Cerebellar nuclear complex (tissue), 1 donor: ENCODE data around the gene VPS26C.
"Not testable (repeated sequence)": the region's sequence is repeated elsewhere in the genome, so short reads cannot be mapped to it uniquely, and the experiment has no call there.

Source experiments
- DNase-seq, 2 experiments: peaks; one replicate each; lab custom pipeline; 2025; lab: John Stamatoyannopoulos, UW

Gene VPS26C

DNA sequence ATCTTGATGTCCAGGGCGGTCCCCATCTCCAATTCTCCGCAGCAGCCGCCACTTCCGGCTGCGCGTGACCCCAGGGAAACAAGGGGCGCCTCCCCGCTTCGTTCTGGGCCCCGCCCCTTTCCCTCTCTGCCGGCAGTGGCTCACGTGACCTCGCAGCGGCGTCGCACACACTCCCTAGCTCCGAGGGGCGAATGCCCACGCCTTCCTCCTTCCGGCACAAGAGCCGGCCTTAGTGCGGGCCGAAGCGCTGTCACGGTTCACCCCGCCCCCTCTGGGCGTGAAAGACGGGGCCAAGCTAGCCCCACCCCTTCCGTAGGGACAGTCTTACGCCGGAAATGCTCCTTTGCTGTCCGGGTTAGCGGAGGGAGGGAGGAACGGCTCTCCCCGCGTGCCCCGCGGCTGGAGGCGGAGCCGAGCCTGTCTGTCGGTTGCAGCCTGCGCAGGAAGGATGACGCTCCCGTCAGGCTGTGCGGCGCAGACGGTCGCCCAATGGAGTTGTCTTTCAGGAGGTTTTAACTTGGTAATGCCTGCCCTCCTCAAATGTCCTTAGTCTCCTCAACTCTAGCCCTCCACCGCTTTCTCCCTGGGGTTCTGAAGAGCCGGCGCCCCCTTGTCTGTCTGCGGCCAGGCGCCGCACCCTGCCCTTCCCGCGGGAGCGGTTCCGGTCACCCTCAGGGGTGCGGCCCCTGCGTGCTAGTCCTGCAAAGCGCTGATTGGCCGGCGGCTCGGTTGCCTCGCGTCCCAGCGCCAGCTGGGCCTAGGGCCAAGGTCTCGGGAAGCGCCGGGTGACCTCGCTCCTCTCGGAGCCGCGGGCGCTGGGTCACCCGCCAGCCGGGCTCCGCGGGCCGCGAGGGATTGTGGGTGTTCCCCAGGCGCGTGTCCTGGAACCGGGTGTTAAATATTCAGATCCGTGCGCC, at the start of gene VPS26C:
VPS26C (minus strand) TSS at position 66 of the 917 bp plus-strand sequence; CDS start at position 26, 40 bp downstream.
- DNase-seq, result peak; percentile 91 to 95

DNA sequence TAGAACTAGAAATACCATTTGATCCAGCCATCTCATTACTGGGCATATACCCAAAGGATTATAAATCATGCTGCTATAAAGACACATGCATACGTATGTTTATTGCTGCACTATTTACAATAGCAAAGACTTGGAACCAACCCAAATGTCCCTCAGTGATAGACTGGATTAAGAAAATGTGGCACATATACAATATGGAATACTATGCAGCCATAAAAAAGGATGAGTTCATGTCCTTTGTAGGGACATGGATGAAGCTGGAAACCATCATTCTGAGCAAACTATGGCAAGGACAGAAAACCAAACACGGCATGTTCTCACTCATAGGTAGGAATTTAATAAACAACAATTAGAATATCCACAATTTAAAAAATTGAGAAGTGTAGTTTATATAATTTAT, 48.9 kb upstream of the VPS26C start:
- not testable (repeated sequence) for DNase-seq

DNA sequence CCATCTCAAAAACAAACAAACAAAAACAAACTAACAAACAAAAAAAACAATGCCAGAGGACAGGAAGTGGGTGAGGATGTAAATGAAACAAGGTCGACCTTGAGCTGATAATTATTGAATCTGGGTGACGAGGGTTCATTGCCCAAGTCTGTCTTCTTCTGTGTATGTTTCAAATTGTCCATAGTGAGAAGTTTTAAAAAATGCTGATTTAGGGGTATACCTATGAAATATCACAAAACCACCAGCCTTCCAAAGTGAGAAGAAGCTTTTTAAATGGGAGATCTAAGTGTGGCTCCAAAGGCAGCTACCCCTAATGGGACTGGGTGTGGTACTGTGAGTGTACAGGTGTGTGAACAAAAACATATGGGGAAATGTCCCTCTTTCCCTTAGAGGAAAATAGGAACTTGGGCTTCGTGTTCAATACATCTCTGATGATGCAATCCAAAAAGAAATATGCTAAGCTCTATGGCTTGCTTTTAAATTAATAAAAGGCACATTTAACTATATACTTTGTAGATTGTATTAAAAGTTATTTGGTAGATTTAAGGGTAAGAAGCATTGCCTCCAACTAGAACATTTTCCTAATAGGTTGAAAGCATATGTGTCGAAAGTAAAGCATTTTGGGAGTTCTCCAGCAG, 33.1 kb upstream of the VPS26C start:
- no peak for DNase-seq

DNA sequence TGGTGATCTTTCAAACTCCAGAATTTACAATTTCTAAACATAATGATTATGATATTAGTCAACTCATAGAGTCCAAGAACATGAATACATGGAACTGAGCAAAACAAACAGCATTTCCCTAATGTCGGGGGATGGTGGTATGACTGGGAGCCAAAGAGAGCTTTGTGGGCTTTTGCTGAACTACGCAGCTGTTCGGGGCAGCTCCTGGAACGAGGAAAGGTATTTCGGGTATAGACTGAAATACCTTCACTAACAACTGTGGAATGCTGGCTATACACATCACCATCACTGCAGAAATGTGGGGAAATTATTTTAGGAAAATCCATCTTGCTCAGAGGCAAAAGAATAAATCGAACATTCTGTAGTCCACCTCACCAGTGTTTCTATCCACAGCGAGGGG, 30.2 kb upstream of the VPS26C start:
- DNase-seq, result no peak

DNA sequence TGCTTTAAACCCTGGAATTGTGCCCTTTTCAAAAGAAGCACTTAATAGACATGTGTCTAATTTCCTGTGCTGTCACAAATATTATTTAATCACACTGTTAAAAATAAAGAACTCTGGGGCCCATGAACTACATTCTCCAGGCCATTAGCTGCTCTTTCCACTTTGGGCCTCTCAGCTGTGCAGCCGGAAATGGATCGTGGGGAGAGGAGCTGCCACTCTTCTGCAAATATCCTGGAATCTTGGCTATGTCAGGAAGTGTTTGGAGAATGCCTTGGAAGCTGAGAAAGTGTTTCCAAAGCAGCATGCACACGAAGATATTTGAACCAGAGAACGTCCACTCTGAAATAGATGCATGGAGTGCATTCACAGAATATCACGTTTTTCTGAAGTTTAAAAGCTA, 27.5 kb upstream of the VPS26C start:
- DNase-seq, result no peak

DNA sequence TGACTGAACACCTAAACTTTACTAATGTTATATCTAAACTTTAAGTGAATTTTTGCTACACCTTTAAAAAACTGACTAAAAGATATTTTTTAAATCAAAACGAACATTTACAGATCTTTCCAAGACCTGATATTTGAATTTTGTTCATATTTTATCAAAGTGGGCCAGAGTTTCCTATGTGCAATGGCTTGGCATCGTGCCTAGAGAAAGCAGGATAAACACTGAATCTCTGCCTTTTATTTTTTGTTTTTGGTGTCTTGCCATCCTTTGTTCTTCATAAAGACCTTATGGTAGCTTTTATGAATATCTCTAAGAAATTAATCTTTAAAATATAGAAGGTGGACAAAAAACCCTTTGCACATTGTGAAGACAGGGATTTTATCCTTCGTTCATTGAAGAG, 25.8 kb upstream of the VPS26C start:
- no peak for DNase-seq

DNA sequence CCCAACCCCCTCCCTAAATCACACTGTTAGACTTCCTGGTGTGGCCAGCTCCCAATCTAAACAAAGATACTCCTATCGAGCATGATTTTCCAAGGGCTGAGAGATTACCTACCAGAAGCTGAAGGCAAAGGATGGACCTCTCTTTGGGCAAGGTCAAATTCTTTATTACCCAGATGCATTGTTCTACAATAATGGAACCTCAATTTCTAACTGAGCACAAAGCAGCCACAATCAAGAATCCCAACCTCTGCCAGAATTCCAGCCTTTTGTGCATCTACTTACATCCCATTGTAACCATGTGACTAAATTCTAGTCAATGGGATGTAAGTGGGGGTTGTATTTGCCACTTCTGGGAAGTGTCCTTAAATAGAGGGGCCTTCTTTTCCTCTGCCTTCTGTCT, 24.9 kb upstream of the VPS26C start:
- no peak for DNase-seq

DNA sequence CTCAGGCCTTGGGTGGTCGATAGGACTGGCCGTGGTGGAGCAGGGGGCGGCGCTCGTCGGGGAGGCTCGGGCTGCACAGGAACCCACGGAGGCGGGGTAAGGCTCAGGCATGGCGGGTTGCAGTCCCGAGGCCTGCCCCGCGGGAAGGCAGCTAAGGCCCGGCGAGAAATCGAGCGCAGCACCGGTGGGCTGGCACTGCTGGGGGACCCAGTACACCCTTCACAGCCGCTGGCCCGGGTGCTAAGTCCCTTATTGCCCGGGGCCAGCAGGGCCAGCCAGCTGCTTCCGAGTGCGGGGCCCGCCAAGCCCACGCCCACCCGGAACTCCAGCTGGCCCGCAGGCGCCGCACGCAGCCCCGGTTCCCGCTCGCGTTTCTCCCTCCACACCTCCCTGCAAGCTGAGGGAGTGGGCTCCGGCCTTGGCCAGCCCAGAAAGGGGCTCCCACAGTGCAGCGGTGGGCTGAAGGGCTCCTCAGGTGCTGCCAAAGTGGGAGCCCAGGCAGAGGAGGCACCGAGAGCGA, 16.1 kb upstream of the VPS26C start:
- not testable (repeated sequence) for DNase-seq

DNA sequence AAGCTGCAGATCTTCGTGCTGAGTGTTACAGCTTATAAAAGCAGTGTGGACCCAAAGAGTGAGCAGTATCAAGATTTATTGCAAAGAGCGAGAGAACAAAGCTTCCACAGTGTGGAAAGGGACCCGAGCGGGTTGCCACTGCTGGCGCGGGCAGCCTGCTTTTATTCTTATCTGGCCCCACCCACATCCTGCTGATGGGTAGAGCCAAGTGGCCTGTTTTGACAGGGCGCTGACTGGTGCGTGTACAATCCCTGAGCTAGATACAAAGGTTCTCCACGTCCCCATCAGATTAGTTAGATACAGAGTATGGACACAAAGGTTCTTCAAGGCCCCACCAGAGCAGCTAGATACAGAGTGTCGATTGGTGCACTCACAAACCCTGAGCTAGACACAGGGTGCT, 15.5 kb upstream of the VPS26C start:
- DNase-seq, result not testable (repeated sequence)

DNA sequence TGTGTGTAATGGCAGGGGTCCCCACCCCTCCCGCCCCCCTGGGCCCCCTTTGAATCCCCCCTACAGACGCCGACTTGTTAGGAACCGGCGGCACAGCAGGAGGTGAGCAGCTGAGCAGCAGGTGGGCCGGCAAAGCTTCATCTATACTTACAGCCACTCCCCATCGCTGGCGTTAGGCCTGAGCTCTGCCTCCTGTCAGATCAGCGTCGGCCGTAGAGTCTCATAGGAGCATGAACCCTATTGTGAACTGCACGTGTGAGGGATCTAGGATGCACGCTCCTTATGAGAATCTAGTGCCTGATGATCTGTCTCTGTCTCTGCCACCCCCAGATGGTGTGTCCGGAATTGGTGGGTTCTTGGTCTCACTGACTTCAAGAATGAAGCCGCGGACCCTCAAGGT, 14.9 kb upstream of the VPS26C start:
- no peak for DNase-seq

DNA sequence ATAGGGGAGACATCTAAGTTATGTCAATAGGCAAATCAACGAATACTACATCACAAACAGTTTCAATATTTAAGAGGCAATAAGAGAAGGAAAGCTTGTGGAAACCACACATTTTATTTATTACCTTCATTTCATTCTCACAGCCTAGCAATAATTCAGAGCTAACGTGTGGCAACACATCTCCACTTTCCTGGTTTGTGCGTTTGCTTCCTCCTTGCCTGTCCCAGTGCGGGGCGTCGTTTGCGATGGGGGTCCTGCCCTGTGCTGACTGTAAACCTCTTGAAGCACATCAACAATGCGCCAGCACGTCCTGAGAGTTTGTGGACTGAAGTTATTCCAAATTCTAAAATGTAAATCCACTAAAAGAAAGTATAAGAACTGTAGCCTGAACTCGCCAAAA, 14.4 kb upstream of the VPS26C start:
- no peak for DNase-seq

DNA sequence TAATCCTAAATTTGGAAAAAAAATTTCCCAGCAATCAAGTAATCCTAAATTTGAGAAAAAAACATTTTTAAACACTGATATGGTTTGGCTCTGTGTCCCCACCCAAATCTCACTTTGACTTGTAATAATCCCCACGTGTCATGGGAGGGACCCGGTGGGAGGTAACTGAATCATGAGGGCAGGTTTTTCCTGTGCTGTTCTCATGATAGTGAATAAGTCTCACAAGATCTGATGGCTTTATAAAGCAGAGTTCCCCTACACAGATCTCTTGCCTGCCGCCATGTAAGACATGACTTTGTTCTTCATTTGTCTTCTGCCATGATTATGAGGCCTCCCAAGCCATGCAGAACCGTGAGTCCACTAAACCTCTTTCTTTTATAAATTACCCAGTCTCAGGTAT, 12.1 kb upstream of the VPS26C start:
- not testable (repeated sequence) for DNase-seq

DNA sequence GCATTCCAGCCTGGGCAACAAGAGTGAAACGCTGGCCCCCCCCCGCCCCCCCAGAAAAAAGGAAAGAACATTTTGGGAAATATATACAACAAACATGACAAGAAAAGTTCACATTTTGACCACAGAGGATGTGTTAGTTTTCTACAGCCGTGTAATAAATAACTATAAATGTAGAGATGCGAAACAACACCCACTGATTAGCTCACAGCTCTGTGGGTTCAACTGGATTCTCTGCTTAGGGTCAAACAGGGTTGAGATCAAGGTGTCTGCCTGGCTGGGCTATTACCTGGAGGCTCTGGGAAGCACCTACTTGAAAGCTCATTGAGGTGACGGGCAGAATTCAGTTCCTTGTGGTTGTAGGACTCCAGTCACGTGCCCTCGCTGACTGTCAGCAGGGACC, 11.1 kb upstream of the VPS26C start:
- DNase-seq, result no peak

DNA sequence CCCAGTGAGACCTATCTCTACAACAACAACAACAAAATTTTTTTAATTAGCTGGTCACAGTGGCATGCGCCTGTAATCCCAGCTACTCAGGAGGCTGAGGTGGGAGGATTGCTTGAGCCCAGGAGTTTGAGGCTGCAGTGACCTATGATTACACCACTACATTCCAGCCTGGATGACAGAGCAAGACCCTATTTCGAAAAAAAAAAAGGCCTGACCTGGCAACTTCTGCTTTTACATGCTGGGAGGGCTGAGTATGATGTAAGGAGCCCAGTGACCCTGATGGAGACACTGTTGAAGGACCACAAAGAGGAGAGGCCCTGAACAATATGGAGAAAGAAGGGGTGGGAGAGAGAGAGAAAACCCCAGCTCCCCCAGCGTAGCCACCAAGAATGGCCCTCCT, 9.2 kb upstream of the VPS26C start:
- DNase-seq, result no peak

DNA sequence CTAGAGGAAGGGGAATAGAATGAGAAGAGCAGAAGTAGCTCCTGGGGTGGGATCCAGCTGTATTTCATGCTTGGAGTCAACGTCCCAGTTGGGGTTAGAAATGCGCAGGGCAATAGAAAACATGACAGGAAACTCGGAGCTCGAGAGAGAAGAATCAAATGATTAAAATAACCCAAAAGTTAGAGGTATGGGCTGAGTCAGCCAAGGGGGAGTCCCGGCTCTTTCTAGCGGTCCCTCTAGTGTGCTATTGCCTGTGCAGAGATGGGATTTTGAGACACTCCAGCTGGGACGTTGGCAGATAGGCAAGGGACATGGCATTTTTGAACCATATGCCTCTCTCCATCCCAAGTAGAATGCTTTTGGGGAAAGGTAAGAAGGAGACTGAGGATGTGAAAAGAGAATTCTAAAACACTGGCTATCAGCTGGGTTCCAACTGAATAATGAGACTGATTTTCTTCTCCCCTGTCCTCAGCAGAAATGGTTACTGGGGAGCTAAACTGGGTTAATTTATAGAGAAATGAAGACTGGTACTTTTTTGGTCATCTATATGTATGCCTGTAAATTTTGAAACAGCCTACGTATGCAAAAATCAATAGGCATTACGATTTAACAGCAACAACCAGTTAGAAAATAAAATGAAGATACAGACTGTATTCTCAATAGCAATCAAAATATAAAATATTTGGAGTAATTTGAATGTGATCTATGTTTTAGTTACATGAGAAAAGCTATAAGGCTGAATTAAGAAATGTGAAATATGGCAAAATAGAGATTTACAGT, 7.0 kb upstream of the VPS26C start:
- DNase-seq, result no peak

DNA sequence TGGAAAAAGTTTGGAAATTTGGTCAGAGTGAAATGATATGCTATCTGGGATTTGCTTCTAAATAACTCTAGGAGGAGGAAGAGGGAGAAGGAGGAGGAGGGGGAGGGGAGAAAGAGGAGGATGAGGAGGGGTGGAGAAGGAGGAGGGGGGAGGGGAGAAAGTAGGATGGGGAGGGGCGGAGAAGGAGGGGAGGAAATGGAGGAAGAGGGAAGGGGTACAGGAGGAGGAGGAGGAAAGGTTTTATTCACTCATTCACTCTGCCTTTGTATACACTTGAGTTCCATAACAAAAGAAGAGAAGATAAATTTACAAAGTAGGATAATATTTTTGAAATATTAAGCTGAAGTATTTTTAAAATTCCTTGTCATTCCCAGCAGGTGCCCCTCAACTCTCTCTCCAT, 6.3 kb upstream of the VPS26C start:
- no peak for DNase-seq

DNA sequence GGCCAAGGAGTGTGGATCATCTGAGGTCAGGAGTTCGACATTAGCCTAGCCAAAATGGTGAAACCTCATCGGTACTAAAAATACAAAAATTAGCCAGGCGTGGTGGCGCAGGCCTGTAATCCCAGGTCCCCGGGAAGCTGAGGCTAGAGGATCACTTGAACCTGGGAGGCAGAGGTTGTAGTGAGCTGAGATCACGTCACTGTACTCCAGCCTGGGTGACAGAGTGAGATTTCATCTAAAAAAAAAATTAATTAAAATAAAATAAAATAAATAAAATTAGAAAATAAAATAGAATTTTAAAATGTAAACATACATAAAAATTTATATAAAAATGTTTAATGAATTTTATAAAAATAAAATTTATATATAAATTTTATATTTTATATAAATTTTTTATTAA, 5.8 kb upstream of the VPS26C start:
- no peak for DNase-seq

DNA sequence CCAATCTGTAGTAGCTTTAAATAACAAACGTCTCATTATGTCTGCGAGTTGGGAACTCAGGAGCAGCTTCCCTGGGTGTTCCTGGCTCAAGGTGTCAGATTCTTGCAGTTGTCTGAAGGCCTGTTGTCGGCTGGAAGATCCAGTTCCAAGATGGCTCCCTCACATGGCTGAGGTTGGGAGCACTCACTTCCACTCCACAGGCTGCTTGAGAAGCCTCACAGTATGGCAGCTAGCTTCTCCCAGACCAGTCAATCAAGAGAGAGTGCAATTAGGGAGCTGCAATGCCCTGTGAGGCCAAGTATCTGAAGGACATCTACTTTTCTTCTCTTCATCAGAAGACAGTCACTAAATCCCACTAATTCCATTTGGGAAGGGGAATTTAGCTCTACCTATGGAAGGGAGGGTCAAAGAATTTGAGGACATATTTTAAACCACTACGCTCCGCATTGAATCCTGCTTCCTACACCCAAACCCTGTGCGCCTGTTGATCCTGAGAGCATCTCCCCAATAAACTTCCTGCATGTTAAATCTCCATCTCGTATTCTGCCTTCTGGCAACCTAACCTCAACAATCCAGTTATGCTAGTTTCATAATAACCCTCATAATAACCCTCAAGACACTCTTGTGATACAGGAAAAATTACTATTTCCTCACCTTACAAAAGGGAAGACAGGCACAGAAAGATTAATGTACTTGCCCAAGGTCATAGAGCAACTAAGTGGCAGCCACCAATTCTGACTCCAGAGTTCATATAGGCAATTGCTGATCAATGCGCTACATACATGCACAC, 3.6 kb upstream of the VPS26C start:
- DNase-seq, result no peak

DNA sequence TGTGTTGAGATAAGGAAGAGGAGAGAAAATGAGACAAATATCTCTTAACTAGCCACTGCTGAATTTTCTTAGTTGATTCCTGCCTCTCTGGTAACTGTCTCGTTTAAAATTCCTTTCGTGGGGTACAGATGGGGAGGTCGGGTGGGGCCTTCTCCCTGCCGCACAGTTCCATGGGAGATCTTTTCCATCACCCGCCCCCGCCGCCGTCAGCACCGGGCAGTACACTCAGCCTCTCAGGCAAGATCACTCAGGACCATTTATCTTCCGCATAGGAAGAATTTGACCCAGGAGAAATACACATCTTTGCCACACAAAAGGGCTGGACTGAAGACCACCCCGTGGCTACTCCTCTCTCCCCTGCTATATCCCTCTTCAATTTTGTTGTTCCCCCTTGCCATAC, 2.3 kb upstream of the VPS26C start:
- DNase-seq, result no peak

DNA sequence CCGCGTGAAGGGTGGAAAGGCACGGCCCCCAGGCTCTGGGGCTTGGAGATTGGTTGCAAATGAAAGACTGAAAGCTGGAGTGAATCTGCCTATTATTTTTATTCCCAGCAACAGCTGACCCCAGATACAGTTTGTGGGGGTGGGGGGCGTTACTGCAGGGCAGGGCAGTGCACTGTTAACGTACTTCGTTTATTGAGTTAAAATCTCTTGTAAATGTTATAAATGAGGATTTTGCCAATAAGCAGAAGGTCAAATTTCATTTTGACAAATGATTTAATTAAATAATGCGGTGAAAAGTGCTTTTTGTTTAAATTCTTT, 1.0 kb upstream of the VPS26C start:
- no peak for DNase-seq

DNA sequence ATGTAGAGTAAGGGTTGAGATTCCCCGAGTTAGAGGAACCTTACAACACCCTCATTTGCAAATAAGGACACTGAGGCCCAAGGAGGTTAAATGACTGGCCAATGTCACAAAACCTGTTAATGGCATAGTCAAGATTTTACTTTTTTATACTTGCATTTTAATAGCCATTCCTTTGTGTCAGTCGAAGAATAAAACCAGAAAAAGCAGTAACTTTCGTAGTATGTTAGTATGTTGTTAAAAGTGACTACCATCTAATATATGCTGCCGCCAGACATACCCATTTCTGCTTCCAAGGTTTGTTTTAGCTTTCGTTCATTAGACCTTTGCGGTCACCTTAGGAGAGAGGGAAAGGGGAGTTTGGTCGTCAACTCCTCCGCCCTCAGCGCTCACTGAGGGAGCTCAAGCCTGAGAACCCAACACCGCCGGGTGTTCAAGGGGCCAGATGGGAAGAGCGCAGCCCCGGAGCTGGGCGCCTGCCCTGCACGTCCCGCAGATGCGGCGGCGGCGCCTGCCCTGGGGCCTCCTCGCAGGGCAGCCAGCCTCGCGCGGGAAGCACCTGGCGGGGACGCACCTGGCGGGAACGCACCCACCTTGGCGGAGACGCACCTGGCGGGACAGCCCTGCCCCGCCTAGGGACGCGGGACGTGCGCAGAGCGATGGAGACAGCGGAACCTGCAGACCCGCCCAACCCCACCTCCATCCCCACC, 466 bp downstream of the VPS26C start:
- DNase-seq, result no peak
